Measurements from ENCODE around the gene CHPF. TPM values are rescaled to one million over a fixed set of nuclear protein-coding genes. Genes with fewer than 3 reads are reported as not detected.

The CHPF gene
- total RNA-seq, 1 donor from 2014 or later = 285 TPM

- no peak for TF ChIP-seq CTCF (IDR thresholded peaks at IDR 0.05; ENCODE audit: insufficient read depth, low read length, poor library complexity, severe bottlenecking)
- DNase-seq (ENCODE audit: low read depth) = peak; percentile 98
- Histone ChIP-seq H3K27me3 (ENCODE audit: control insufficient read depth, insufficient read depth, low read length) (peaks cover 46% of the 10 kb centered on the region), H3K36me3 (ENCODE audit: control insufficient read depth, insufficient read depth, low read length) (peaks cover 2% of the 10 kb centered on the region), H3K4me3 (ENCODE audit: low read depth, low read length) (peak within 1 kb of the TSS; percentile 82)
Observed at GRCh38 chr2:219498280-219499057, 45.1 kb downstream of the CHPF start, which contains the start of gene GMPPA. TSS of gene GMPPA (plus strand) at chr2:219498891. CDS start at chr2:219499976, 1,085 bp downstream.

- H3K27me3 ChIP-seq (ENCODE audit: control insufficient read depth, insufficient read depth, low read length) = peaks cover 53% of the 10 kb centered on the region
- TF ChIP-seq CTCF (IDR thresholded peaks at IDR 0.05; ENCODE audit: insufficient read depth, low read length, poor library complexity, severe bottlenecking) = no peak
Observed at GRCh38 chr2:219497495-219498279, 45.9 kb downstream of the CHPF start.

GRCh38 chr2:219496825-219497494 is 46.6 kb downstream of the CHPF start:
- Histone ChIP-seq H3K36me3 (ENCODE audit: control insufficient read depth, insufficient read depth, low read length) (no peaks in the 10 kb centered on the region), H3K4me3 (ENCODE audit: low read depth, low read length) (no peak overlapping the region), H3K27me3 (ENCODE audit: control insufficient read depth, insufficient read depth, low read length) (peaks cover 59% of the 10 kb centered on the region)
- DNase-seq (ENCODE audit: low read depth) = no peak
- TF ChIP-seq CTCF (IDR thresholded peaks at IDR 0.05; ENCODE audit: insufficient read depth, low read length, poor library complexity, severe bottlenecking) = no peak

More at GRCh38 chr2:219497495-219498279, 45.9 kb downstream of the CHPF start:
- no peak for DNase-seq (ENCODE audit: low read depth)
- Histone ChIP-seq H3K4me3 (ENCODE audit: low read depth, low read length) (peak overlapping the region; percentile 82), H3K36me3 (ENCODE audit: control insufficient read depth, insufficient read depth, low read length) (peaks cover under 1% of the 10 kb centered on the region)

- Histone ChIP-seq H3K4me3 (ENCODE audit: low read depth, low read length) (no peak overlapping the region), H3K27me3 (ENCODE audit: control insufficient read depth, insufficient read depth, low read length) (peaks cover 66% of the 10 kb centered on the region), H3K36me3 (ENCODE audit: control insufficient read depth, insufficient read depth, low read length) (no peaks in the 10 kb centered on the region)
- DNase-seq (ENCODE audit: low read depth) = no peak
- no peak for TF ChIP-seq CTCF (IDR thresholded peaks at IDR 0.05; ENCODE audit: insufficient read depth, low read length, poor library complexity, severe bottlenecking)
Observed at GRCh38 chr2:219496247-219496824, 47.3 kb downstream of the CHPF start.

- TF ChIP-seq CTCF (IDR thresholded peaks at IDR 0.05; ENCODE audit: insufficient read depth, low read length, poor library complexity, severe bottlenecking) = peak; percentile 72
Observed at GRCh38 chr2:219495531-219496122, 48.0 kb downstream of the CHPF start.

More at GRCh38 chr2:219495531-219496122, 48.0 kb downstream of the CHPF start:
- no peak for DNase-seq (ENCODE audit: low read depth)
- Histone ChIP-seq H3K36me3 (ENCODE audit: control insufficient read depth, insufficient read depth, low read length) (no peaks in the 10 kb centered on the region), H3K4me3 (ENCODE audit: low read depth, low read length) (no peak overlapping the region), H3K27me3 (ENCODE audit: control insufficient read depth, insufficient read depth, low read length) (peaks cover 67% of the 10 kb centered on the region)
